GM12891 (cell line): Measurements from ENCODE around the gene PTPN23.

Source experiments
- PAX5 ChIP-seq: IDR thresholded peaks from 2 replicates; pipeline ENCODE4 v1.6.1; 2011; ENCODE audit warnings: low read length, moderate library complexity, mild to moderate bottlenecking; ENCODE audit not compliant: insufficient read depth, severe bottlenecking
- POLR2A ChIP-seq: IDR thresholded peaks from 2 replicates; pipeline ENCODE4 v1.6.1; 2011; ENCODE audit warnings: low read depth, low read length, control low read depth
- POLR2AphosphoS5 ChIP-seq: IDR thresholded peaks from 2 replicates; pipeline ENCODE4 v1.6.1; 2011; ENCODE audit warnings: low read depth, low read length, control low read depth
- POU2F2 ChIP-seq: IDR thresholded peaks from 2 replicates; pipeline ENCODE4 v1.6.1; 2011; ENCODE audit warnings: low read depth, mild to moderate bottlenecking, control low read depth, low read length, moderate library complexity
- SPI1 ChIP-seq: IDR thresholded peaks from 2 replicates; pipeline ENCODE4 v1.6.1; 2011; ENCODE audit warnings: low read depth, low read length, control low read depth
- TAF1 ChIP-seq: IDR thresholded peaks from 2 replicates; pipeline ENCODE4 v1.6.1; 2011; ENCODE audit warnings: low read depth, low read length, control low read depth

GRCh38 chr3:47394881-47395280, 14.1 kb downstream of the PTPN23 start:
- TF ChIP-seq POLR2A (no peak), PAX5 (no peak), POLR2AphosphoS5 (no peak), SPI1 (no peak), TAF1 (no peak), POU2F2 (no peak)
